ENCODE measurements around the gene CD164L2.
"Not testable (repeated sequence)": the region's sequence is repeated elsewhere in the genome, so short reads cannot be mapped to it uniquely, and the experiment has no call there.

The CD164L2 gene

DNA sequence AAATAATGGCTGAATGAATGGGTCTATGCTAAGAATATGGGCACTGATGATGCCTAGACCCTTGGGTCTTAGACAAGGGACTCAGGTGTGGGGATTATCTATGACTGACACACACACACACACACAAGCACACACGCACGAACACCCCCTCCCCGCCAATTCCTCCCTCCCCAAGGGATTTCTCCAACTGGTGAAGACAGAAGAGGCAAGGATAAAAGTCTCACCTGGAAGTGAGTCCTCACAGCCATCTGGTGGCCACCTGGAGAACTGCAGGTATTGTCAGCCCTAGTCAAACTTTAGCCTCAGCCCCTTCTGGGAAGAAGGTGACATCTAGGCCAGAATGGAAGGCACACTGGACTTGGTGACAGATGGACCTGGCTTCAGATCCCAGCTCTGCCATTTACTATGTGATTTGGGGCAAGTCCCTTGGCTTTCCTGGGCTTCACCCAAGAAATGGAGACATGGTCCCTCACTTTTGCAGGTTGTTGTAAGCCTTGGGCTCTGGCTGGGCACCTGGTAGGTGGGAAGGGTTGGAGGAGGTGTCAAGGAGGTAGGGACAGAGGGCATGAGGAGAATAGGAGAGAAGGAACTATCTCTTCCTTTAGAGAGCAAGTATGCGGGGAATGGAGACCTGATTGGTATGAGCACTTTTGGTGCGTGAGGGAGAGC lies 5.3 kb upstream of the CD164L2 start:
- TF ChIP-seq, protein P1, sequence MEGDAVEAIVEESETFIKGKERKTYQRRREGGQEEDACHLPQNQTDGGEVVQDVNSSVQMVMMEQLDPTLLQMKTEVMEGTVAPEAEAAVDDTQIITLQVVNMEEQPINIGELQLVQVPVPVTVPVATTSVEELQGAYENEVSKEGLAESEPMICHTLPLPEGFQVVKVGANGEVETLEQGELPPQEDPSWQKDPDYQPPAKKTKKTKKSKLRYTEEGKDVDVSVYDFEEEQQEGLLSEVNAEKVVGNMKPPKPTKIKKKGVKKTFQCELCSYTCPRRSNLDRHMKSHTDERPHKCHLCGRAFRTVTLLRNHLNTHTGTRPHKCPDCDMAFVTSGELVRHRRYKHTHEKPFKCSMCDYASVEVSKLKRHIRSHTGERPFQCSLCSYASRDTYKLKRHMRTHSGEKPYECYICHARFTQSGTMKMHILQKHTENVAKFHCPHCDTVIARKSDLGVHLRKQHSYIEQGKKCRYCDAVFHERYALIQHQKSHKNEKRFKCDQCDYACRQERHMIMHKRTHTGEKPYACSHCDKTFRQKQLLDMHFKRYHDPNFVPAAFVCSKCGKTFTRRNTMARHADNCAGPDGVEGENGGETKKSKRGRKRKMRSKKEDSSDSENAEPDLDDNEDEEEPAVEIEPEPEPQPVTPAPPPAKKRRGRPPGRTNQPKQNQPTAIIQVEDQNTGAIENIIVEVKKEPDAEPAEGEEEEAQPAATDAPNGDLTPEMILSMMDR (IDR thresholded peaks at IDR 0.05; ENCODE audit: extremely low read depth, insufficient read depth, missing control alignments), result peak; percentile 90
- in situ Hi-C loops (cut with MboI; ENCODE audit: low pct_unique_long_range_greater_than_20kb, low sequenced_read_pairs, unreplicated experiment), result no loop called here
- peak; percentile 81 for DNase-seq (ENCODE audit: low spot score)

DNA sequence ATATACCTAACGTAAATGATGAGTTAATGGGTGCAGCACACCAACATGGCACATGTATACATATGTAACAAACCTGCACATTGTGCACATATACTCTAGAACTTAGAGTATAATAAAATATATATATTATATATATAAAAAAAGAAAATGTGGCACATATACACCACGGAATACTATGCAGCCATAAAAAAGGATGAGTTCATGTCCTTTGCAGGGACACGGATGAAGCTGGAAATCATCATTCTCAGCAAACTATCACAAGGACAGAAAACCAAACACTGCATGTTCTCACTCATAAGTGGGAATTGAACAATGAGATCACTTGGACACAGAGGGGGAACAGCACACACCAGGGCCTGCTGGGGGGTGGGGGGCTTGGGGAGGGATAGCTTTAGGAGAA lies 1.7 kb upstream of the CD164L2 start:
- DNase-seq (ENCODE audit: low spot score); in situ Hi-C loops (cut with MboI; ENCODE audit: low pct_unique_long_range_greater_than_20kb, low sequenced_read_pairs, unreplicated experiment): not testable (repeated sequence)

DNA sequence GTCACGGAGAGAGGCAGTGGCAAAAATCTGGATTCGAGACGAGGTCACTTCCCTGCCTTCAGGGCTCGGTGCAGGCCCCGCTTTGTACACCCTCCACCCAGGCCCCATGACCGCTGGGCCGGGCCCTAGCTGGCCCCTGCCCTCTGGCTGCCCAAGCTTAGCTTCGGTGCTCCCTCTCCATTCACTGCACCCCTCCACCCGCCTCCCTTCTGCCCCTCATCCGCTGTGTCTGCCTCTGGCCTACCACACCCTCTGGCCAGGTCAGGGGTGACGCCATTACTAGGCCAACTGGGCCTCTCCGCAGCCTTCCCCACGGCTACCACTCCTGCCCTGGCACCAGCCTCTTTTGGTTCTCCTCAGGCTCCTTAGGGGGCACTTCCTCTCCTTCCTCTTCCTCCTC lies 528 bp upstream of the CD164L2 start:
- DNase-seq (ENCODE audit: low spot score), result no peak
- in situ Hi-C loops (cut with MboI; ENCODE audit: low pct_unique_long_range_greater_than_20kb, low sequenced_read_pairs, unreplicated experiment), result no loop called here
- TF ChIP-seq, protein P1 (IDR thresholded peaks at IDR 0.05; ENCODE audit: extremely low read depth, insufficient read depth, missing control alignments), result no peak

DNA sequence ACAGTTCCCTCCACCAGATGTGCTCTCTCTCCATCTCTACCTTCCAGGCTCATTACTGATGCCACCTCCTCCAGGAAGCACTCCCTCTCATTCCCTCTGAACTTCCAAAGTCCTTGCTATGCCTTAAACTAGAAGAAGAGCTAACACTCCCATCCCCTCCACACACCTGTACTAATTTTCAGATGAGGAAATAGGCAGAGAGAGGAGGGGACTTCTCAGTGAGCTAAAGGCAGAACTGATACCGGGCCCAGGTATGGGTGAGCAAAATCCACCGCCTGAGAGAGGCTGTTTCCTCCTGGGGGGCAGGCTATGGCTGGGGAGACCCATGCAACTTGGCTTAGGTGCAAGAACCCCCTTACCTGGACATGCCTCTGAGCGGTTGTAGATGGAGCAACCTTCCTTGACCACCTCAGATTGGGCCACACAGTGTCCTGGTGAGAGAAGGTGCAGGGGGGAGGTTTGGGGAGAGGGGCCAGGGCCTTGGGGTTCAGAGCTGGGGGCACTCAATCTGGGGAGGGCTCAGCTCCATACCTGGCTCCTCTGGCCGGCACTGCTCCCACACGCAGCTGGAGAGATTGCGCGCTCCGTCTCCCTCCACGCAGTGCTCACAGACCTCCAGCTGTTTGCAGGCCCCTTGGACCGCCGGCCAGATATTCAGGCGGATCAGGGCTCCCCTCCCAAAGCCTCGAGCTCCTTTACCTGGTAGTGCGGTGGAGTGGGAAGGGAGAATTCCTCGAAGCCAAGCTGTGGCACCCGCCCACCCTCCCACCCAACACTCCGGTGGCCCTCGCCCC lies 967 bp downstream of the CD164L2 start:
- TF ChIP-seq, protein P1 (IDR thresholded peaks at IDR 0.05; ENCODE audit: extremely low read depth, insufficient read depth, missing control alignments), result no peak
- no peak for DNase-seq (ENCODE audit: low spot score)
- in situ Hi-C loops (cut with MboI; ENCODE audit: low pct_unique_long_range_greater_than_20kb, low sequenced_read_pairs, unreplicated experiment), result no loop called here

DNA sequence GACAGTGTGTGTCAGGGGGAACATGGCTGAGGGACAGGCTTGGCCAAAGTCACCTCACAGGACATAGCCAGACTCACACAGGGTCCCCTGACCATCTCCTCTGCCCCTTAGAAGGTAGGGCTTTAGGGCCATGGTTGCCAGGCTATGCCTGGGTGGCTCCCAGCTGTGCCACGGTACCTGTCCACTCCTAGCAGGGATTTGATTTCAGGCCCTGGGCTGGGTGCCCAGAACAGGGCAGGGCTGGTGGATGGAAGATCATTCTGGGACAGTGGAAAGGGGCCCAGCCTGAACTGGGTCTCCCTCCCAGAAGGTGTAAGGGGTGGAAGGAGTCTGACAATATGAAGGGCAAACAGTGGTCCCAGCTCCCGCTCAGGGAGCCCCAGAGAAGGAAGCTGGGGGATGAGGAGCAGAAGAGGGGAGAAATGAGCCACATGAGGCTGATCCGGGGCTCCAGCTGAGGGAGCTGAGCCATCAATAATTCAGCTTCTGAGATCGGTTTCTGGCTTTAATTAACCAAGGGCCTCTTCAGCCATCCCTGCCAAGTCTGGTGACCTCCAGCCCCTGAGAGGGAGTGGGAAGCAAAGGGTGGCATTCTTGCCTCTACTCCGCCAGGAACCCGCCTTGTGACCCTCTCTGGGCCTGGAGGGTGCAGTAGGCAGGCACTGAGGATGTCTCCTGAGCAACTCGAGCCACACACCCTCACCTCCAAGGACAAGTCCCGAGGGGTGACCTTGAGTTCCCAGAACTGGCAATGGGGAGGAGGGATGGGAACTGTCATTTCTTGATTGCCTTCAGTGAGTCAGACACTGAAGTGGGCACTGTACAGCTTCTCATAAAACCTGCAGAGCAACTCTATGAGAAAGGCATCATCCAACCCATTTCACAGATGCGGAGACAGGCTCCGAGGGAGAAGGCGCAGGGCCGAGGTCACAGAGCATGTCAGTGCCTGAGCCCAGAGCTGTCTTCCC lies 2.1 kb downstream of the CD164L2 start:
- DNase-seq (ENCODE audit: low spot score), result no peak
- TF ChIP-seq, protein P1 (IDR thresholded peaks at IDR 0.05; ENCODE audit: extremely low read depth, insufficient read depth, missing control alignments), result no peak
- in situ Hi-C loops (cut with MboI; ENCODE audit: low pct_unique_long_range_greater_than_20kb, low sequenced_read_pairs, unreplicated experiment), result no loop called here

DNA sequence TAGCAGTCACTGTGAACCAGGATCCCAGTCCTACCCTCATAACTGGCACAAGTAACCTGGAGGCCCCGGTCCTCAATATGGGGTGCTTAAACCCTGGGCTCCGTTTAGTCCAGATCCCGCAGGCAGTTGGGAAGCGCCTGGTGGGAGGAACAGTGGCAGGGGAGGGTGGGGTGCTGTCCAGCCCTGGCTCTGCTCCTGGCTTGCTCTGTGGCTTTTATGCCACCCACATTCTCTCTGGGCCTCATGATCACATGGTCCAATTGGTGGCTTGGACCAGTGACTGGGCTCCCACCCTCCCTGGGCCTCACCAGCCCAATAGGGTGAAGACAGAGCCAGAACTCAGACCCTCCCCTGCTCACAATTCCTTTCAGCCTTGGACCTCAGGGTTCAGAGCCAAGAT lies 2.9 kb downstream of the CD164L2 start:
- DNase-seq (ENCODE audit: low spot score), result no peak
- in situ Hi-C loops (cut with MboI; ENCODE audit: low pct_unique_long_range_greater_than_20kb, low sequenced_read_pairs, unreplicated experiment), result no loop called here
- TF ChIP-seq, protein P1 (IDR thresholded peaks at IDR 0.05; ENCODE audit: extremely low read depth, insufficient read depth, missing control alignments), result no peak
